Neural cell (in vitro differentiated cells): ENCODE results near the gene PIK3C2G. TPM values are rescaled to one million over a fixed set of nuclear protein-coding genes. Genes with fewer than 3 reads are reported as not detected.

Source experiments
- H2AFZ ChIP-seq: fragments of 200-600, 300-800 bp; sonication (generic), shearing (Covaris generic); 2 replicates; pipeline ENCODE4 v1.6.0; 2014; ENCODE audit warnings: low read depth, mild to moderate bottlenecking, antibody characterized with exemption, low read length, moderate library complexity
- H3F3A ChIP-seq: fragments of 200-600 bp; shearing (Covaris generic); 2 replicates; pipeline ENCODE4 v1.6.1; 2016; ENCODE audit warnings: mild to moderate bottlenecking, moderate library complexity, mixed read lengths, antibody characterized with exemption, low read length; ENCODE audit not compliant: insufficient read depth, poor library complexity, severe bottlenecking
- H3K27ac ChIP-seq: fragments of 200-600, 300-800 bp; sonication (generic), shearing (Covaris generic); 2 replicates; pipeline ENCODE4 v1.5.1; 2014; ENCODE audit warnings: mild to moderate bottlenecking, low read length, moderate library complexity
- H3K27me3 ChIP-seq: fragments of 300-800, 200-600 bp; sonication (generic), shearing (Covaris generic); 2 replicates; pipeline ENCODE4 v1.6.0; 2014; ENCODE audit warnings: mild to moderate bottlenecking, low read depth, low read length, moderate library complexity; ENCODE audit not compliant: insufficient read depth
- H3K36me3 ChIP-seq: fragments of 300-800, 200-600 bp; sonication (generic), shearing (Covaris generic); 2 replicates; pipeline ENCODE4 v1.5.1; 2014; ENCODE audit warnings: mild to moderate bottlenecking, antibody characterized with exemption, low read length, moderate library complexity; ENCODE audit not compliant: insufficient read depth
- H3K4me2 ChIP-seq: fragments of 300-800, 200-600 bp; sonication (generic), shearing (Covaris generic); 2 replicates; pipeline ENCODE4 v1.6.0; 2014; ENCODE audit warnings: mild to moderate bottlenecking, low read length
- H3K4me3 ChIP-seq: fragments of 300-800, 200-600 bp; sonication (generic), shearing (Covaris generic); 2 replicates; pipeline ENCODE4 v1.5.1; 2014; ENCODE audit warnings: mild to moderate bottlenecking, low read length, moderate library complexity
- H3K79me2 ChIP-seq: fragments of 200-600 bp; shearing (Covaris generic); replicated peaks from 2 replicates; pipeline ENCODE4 v1.6.0; 2014; ENCODE audit warnings: mild to moderate bottlenecking, low read length, moderate library complexity; ENCODE audit not compliant: insufficient read depth
- H3K9ac ChIP-seq: fragments of 300-800, 200-600 bp; sonication (generic), shearing (Covaris generic); 2 replicates; pipeline ENCODE4 v1.6.1; 2016; ENCODE audit warnings: mild to moderate bottlenecking, low read length, mixed read lengths
- H3K9me2 ChIP-seq: fragments of 200-600 bp; shearing (Covaris generic); 2 replicates; pipeline ENCODE4 v1.6.1; 2016; ENCODE audit warnings: mild to moderate bottlenecking, low read length, mixed read lengths; ENCODE audit not compliant: insufficient read depth
- H3K9me3 ChIP-seq: fragments of 200-600, 300-800 bp; sonication (generic), shearing (Covaris generic); 2 replicates; pipeline ENCODE4 v1.6.1; 2016; ENCODE audit warnings: mild to moderate bottlenecking, mixed run types, low read length, moderate library complexity, mixed read lengths
- H4K20me1 ChIP-seq: fragments of 200-600 bp; shearing (Covaris generic); 2 replicates; pipeline ENCODE4 v1.6.1; 2016; ENCODE audit warnings: mild to moderate bottlenecking, mixed run types; ENCODE audit not compliant: insufficient read depth
- CTCF ChIP-seq: fragments of 450-650 bp; IDR thresholded peaks from 2 replicates; pipeline ENCODE4 v1.5.1; 2014; ENCODE audit warnings: antibody characterized with exemption, mild to moderate bottlenecking, moderate library complexity; ENCODE audit not compliant: poor library complexity, severe bottlenecking
- EP300 ChIP-seq: fragments of 450-650 bp; conservative IDR thresholded peaks from 2 replicates; pipeline ENCODE4 v1.6.1; 2014; ENCODE audit warnings: antibody characterized with exemption, mild to moderate bottlenecking, moderate library complexity; ENCODE audit not compliant: poor library complexity, severe bottlenecking
- EZH2 ChIP-seq: fragments of 200-600, 300-800 bp; shearing (Covaris generic), sonication (generic); IDR thresholded peaks from 2 replicates; pipeline ENCODE4 v1.6.1; 2014; ENCODE audit warnings: antibody characterized with exemption, low read length, borderline replicate concordance, mild to moderate bottlenecking; ENCODE audit not compliant: insufficient read depth, poor library complexity, severe bottlenecking
- MXI1 ChIP-seq: fragments of 450-650 bp; conservative IDR thresholded peaks from 2 replicates; pipeline ENCODE4 v1.6.1; 2014; ENCODE audit warnings: antibody characterized with exemption, mild to moderate bottlenecking; ENCODE audit not compliant: poor library complexity, severe bottlenecking
- POLR2AphosphoS5 ChIP-seq: IDR thresholded peaks from 2 replicates; pipeline ENCODE4 v1.6.1; 2012
- RAD21 ChIP-seq: fragments of 450-650 bp; conservative IDR thresholded peaks from 2 replicates; pipeline ENCODE4 v1.6.1; 2014; ENCODE audit warnings: antibody characterized with exemption, mild to moderate bottlenecking, moderate library complexity
- SMC3 ChIP-seq: fragments of 450-650 bp; conservative IDR thresholded peaks from 2 replicates; pipeline ENCODE4 v1.6.1; 2014; ENCODE audit warnings: antibody characterized with exemption, mild to moderate bottlenecking, moderate library complexity; ENCODE audit not compliant: poor library complexity
- TAF1 ChIP-seq: IDR thresholded peaks from 2 replicates; pipeline ENCODE4 v1.6.1; 2012; ENCODE audit warnings: low read depth
- polyA plus RNA-seq: library from polyadenylated mRNA; depleted of rRNA; stranded (reverse); fragments of >200 nt; gene quantifications from 2 replicates; pipeline ENCODE4 v1.2.3, GENCODE V29; 2014
- TF ChIP-seq, protein P1 (sequence below): IDR thresholded peaks from 2 replicates; pipeline ENCODE4 v1.6.1; 2012; ENCODE audit warnings: borderline replicate concordance

Gene PIK3C2G
- polyA plus RNA-seq, 1 donor from 2014 or later, result not detected

DNA sequence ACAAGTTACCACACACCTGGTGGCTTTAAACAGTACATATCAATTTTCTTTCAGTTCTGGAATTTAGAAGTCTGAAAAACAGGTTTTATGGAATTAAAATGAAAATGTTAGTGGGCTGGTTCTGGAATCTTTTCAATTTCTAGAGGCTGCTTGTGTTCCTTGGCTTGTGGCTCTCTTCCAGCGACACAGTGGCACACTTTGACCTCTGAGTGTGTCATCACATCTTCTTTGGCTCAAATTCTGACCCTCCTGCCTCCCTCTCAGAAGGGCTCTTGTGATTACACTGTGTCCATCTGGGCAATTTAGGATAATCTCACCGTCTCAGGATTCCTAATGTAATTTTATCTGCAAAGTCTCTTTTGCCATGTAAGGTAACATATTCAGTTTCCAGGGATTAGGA lies 306.5 kb downstream of the PIK3C2G start:
- H3K9me2 ChIP-seq, result no peaks in the 10 kb centered on the region
- H3K36me3 ChIP-seq, result no peaks in the 10 kb centered on the region
- H3K4me2 ChIP-seq, result no peak overlapping the region
- no peak overlapping the region for H3K9ac ChIP-seq
- H3K27me3 ChIP-seq, result no peaks in the 10 kb centered on the region
- TF ChIP-seq EZH2, result no peak
- TF ChIP-seq EP300, result no peak
- no peaks in the 10 kb centered on the region for H4K20me1 ChIP-seq
- no peak overlapping the region for H2AFZ ChIP-seq
- no peak overlapping the region for H3K27ac ChIP-seq
- no peaks in the 10 kb centered on the region for H3K9me3 ChIP-seq
- H3K4me3 ChIP-seq, result no peak overlapping the region
- no peaks in the 10 kb centered on the region for H3K79me2 ChIP-seq
- no peaks in the 10 kb centered on the region for H3F3A ChIP-seq

- no peaks in the 10 kb centered on the region for H3K9me3 ChIP-seq
- H3K36me3 ChIP-seq, result no peaks in the 10 kb centered on the region
- no peaks in the 10 kb centered on the region for H3K9me2 ChIP-seq
- no peaks in the 10 kb centered on the region for H3F3A ChIP-seq
- no peak overlapping the region for H3K4me2 ChIP-seq
- no peak for TF ChIP-seq MXI1
- no peak for TF ChIP-seq EZH2
- TF ChIP-seq RAD21, result no peak
- TF ChIP-seq TAF1, result no peak
- no peak for TF ChIP-seq POLR2AphosphoS5
- TF ChIP-seq EP300, result no peak
- TF ChIP-seq, protein P1, sequence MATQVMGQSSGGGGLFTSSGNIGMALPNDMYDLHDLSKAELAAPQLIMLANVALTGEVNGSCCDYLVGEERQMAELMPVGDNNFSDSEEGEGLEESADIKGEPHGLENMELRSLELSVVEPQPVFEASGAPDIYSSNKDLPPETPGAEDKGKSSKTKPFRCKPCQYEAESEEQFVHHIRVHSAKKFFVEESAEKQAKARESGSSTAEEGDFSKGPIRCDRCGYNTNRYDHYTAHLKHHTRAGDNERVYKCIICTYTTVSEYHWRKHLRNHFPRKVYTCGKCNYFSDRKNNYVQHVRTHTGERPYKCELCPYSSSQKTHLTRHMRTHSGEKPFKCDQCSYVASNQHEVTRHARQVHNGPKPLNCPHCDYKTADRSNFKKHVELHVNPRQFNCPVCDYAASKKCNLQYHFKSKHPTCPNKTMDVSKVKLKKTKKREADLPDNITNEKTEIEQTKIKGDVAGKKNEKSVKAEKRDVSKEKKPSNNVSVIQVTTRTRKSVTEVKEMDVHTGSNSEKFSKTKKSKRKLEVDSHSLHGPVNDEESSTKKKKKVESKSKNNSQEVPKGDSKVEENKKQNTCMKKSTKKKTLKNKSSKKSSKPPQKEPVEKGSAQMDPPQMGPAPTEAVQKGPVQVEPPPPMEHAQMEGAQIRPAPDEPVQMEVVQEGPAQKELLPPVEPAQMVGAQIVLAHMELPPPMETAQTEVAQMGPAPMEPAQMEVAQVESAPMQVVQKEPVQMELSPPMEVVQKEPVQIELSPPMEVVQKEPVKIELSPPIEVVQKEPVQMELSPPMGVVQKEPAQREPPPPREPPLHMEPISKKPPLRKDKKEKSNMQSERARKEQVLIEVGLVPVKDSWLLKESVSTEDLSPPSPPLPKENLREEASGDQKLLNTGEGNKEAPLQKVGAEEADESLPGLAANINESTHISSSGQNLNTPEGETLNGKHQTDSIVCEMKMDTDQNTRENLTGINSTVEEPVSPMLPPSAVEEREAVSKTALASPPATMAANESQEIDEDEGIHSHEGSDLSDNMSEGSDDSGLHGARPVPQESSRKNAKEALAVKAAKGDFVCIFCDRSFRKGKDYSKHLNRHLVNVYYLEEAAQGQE, result no peak
- no peak for TF ChIP-seq SMC3
- TF ChIP-seq CTCF, result no peak
- no peaks in the 10 kb centered on the region for H4K20me1 ChIP-seq
- H2AFZ ChIP-seq, result no peak overlapping the region
- H3K27me3 ChIP-seq, result no peaks in the 10 kb centered on the region
- no peak overlapping the region for H3K27ac ChIP-seq
- H3K9ac ChIP-seq, result no peak overlapping the region
- no peak overlapping the region for H3K4me3 ChIP-seq
- H3K79me2 ChIP-seq, result no peaks in the 10 kb centered on the region
Measured at GRCh38 chr12:18570543-18570942, 309.2 kb downstream of the PIK3C2G start.

DNA sequence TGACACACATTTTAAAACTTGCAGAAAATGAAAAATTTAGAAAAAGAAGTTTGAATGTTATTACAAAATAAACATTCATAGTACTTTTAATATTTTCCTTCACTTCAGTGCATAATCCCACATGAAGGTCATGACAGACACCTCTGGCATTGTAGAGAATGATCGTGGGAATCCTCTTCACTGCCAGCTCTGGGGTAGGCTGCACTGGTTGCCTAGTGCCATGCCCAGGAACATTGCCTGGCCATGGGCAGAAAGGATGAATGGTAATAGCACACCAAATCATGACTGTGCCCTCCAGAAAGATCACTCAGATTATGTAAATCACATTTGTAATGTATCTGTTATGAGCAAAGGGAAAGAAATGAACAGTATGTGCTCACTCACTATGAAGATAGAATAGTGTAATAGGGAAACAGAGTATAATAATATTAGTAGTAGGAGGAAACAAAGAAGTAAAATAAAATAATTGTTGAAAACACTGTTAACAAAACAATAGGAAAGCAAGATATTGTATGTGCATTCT lies 314.8 kb downstream of the PIK3C2G start:
- no peaks in the 10 kb centered on the region for H3K9me3 ChIP-seq
- H3K27ac ChIP-seq, result peak overlapping the region; percentile 4
- H3K4me3 ChIP-seq, result no peak overlapping the region
- H2AFZ ChIP-seq, result no peak overlapping the region
- H3K9me2 ChIP-seq, result no peaks in the 10 kb centered on the region
- H3K9ac ChIP-seq, result no peak overlapping the region
- no peaks in the 10 kb centered on the region for H3K36me3 ChIP-seq
- H3K79me2 ChIP-seq, result no peaks in the 10 kb centered on the region
- TF ChIP-seq SMC3, result no peak
- TF ChIP-seq EZH2, result no peak
- TF ChIP-seq, protein P1, result no peak
- TF ChIP-seq TAF1, result no peak
- TF ChIP-seq CTCF, result no peak
- no peak for TF ChIP-seq EP300
- TF ChIP-seq MXI1, result no peak
- TF ChIP-seq RAD21, result no peak
- TF ChIP-seq POLR2AphosphoS5, result no peak
- H3K27me3 ChIP-seq, result no peaks in the 10 kb centered on the region
- no peaks in the 10 kb centered on the region for H4K20me1 ChIP-seq
- H3K4me2 ChIP-seq, result no peak overlapping the region
- no peaks in the 10 kb centered on the region for H3F3A ChIP-seq
